Inflammatory macrophage treated with lipopolysaccharide for 1 hour (primary cell): Measurements from ENCODE around the gene ADRA2A.

Experiments used
- DNase-seq, 2 donors: peaks; one replicate each; pipeline ENCODE4 v3.0.0-alpha.2; 2020 to 2022

Gene ADRA2A

DNA sequence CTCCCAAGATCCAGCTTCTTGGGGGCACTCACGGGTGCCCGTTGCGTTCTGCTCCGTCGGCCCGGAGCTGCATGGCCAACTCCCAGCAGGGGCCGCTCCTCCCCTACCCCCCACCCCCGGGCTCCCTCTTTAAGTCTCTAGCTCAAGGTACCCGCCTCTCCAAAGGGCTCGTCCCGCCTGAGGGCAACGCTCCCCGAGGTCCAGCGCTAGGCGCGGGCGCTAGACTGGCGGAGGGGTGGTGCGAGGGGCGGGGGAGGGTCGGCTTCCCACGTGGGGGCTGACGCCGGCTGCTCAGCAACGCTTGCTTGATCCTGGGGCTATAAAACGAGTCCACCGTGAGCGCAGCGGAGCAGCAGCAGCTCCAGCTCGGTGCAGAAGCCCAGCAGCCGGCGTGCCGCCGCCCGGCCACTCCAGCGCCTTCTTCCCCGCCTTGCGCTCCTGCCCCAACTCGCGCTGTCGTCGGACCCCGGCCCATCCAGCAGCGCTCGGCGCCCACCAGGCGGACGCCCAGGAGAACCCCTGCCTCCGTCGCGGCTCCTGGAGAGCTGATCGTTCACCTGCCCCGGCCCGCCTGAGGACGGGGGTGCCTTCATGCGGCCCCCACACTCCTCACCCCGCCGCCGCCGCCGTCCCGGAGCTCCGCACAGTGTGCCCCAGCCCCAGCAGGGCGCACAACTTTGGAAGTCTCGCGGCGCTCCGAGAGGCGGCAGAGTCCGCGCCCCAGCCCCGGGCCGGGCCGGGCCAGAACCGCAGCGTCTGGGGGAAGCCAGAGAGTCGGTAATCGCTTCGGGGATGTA lies at the start of gene ADRA2A:
TSS of gene ADRA2A (plus strand) at position 348 of the 797 bp plus-strand sequence. CDS start 968 bp downstream, outside the sequence.
- DNase-seq, result peak in 1 of 2 donors; percentile 6

DNA sequence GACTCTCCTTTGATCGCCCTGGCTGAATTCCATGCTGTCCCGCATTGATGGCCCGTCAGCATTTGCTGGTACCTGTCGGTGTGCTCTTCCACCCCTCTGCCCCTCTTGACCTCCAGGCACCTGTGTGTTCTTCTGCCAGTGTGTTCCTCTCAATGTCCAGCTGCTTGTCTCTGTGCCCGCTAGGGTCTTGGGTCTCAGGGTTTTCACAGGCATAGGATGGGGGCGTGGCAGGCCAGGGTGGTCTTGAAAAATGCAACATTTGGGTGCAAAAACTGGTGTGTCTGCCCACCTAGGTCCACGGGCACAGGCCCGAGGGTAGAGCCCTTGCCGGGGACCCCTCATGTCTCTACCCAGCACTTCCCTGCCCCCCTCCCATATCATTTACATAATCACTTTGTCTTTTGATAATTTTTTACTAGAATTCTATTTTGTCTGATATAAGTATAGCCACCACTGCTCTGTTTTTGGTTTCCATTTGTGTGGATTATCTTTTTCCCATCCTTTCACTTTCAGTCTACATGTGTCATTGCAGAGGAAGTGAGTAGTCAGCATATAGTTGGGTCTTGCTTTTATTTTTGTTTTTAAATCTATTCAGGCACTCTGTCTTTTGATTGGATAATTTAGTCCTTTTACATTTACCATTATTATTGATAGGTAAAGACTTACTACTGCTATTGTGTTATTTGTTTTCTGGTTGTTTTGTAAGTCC lies 46.6 kb upstream of the ADRA2A start:
- peak; percentile 16 to 21 for DNase-seq

DNA sequence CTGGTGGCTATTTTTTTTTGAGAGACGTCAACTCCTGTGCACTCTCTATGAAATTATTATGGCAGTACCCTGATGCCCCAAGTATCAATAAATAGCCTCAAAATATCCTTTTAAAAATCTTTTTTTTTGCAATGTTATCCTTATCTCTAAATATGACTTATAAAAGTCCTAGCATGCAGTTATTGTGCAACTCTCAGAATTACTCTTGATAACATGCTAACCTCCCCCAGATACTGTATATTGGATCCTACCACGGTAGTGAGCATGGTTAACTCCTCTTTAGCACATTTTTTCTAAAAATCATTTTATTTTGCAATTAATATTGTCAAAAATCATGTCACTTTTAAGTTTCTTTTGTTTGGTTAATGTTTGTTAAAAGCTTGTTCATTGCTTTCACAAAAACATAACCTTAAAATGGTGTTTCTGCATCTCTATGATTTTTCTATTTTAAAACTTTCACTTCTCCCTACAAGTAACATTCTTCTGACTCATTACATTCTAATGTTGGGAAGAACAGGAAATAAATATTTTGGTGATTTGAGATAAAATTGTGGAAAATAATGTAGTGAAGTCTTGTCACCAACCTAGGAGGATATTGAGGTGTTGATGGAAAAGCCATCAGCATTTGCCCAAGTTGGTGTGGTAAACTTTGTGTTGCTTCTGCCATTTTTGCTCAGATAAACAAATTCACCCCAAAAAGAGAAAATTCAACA lies 42.1 kb upstream of the ADRA2A start:
- DNase-seq, result no peak

DNA sequence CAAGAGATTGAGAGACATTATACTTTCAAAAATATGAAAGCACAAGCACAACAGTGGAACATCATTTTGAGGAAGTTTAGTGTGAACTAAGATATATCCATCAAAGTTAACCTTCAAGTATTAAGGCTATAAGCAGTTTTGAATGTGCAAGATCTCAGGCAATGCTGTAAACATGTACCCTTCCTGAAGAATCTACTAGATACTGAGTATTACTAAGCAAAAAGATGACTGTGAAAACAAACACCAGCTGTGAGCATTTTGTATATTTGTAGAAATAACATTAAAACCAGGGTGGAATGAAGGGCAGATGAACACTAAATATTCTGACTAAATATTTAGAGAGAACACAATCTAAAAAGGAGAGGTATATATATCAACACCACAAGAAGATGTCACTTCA lies 41.3 kb upstream of the ADRA2A start:
- DNase-seq, result no peak

DNA sequence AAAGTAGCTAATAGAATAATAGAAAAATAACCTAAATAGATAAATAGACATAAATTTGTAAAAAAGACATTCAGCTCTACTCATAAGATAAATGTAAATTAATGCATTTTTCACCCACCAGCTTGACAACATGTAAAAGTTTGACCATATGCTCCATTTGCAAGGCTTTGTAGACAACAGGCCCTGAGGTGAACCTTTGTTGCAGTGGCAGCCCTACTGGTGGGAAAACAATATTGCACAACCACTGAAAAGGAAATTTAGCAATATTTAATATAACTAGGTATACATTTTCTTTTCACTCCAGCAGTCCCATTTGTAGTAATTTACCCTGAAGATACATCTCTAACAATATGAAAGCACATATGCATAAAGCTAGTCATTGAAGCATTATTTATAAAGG lies 39.0 kb upstream of the ADRA2A start:
- no peak for DNase-seq

DNA sequence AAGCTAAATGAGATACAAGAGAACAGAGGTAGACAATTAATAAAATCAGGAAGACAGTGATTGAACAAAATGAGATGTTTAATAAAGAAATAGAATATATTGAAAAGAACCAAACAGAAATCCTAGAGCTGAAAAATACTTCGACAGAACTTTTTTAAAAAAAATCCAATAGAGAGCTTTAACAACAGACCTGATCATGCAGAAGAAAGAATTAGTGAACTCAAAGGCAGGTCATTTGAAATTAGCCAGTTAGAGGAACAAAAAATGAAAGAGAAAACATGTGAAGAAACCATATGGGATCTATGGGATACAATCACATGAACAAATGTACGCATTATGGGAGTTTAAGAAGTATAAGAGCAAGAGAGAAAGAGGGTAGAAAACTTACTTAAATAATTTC lies 37.3 kb upstream of the ADRA2A start:
- DNase-seq, result no peak

DNA sequence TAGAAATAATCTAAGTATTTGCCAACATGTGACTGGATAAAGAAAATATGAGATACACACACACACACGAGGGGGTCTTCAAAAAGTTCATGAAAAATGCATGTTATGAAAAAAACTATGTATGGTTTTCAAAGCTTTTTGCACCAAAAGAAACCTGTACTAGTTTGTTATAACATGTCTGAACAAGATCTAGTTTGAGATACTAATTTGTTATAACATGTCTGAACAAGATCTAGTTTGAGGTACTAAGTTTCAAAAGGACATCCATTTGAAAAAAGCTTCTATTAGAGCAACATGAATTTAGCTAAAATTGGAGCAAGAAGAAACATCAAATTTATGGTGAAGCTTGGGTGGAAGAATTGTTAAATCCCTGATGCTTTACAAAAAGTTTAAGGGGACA lies 19.8 kb upstream of the ADRA2A start:
- no peak for DNase-seq

DNA sequence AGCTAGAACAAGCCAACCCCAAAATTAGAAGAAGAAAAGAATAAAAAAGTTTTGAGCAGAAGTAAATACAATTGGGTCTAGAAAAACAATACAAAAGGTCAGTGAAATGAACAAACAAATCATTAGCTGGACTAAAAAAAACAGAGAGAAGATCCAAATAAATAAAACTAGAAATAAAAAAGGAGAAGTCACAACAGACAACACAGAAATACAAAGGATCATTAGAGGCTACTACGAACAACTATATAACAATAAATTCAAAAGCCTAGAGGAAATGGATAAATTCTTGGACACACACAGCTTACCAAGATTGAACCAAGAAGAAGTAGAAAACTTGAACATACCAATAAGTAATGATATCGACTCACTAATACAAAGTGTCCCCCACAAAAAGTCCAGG lies 13.4 kb upstream of the ADRA2A start:
- DNase-seq, result no peak

DNA sequence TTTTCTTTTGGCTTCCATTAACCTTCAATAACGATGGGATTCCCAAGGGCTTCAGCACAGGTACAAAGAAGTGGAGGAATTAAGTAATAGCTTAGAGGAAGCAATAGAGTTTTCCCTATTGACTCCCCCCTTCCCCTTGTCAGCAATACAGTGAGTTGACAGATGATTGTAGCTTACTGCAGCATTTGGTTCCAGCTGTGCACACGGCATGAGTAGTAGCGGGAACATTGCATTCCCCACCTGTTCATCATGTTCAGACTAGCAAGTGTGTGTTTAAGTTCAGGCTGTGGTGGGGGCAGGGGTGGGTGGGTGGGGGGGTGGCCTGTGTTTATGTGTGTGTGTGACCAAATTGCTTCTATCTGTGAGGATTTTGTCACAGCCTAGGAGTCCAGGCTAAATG lies 4.6 kb upstream of the ADRA2A start:
- DNase-seq, result no peak

DNA sequence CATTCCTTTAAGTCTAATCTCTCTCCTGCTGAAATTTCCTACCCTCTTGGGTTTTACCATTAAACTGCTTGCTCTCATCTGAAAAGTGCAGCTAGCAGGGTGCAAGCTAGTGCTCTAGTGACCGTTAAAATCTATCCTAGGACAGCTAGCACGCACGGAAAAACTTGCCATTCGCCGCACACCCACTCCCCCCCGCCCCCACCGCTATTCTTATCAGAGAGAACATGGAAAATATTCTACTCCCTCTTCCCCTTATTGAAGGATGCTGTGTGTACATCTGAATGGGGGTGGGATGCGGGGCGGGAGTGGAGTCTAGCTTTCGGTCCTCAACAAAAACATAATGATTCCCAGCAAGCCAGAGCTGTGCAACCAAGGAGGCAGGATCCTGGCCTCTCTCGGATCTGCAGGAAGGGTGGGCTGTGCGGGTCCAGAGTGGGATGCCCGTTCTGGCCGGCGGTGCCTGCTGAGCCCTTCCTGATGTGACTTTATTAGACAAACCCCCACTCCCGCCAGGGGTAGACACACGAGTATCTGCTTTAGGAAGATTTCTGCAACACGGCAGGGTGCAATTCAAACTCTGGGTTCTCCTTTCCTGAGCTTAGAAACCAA lies 1.1 kb upstream of the ADRA2A start:
- DNase-seq, result no peak

DNA sequence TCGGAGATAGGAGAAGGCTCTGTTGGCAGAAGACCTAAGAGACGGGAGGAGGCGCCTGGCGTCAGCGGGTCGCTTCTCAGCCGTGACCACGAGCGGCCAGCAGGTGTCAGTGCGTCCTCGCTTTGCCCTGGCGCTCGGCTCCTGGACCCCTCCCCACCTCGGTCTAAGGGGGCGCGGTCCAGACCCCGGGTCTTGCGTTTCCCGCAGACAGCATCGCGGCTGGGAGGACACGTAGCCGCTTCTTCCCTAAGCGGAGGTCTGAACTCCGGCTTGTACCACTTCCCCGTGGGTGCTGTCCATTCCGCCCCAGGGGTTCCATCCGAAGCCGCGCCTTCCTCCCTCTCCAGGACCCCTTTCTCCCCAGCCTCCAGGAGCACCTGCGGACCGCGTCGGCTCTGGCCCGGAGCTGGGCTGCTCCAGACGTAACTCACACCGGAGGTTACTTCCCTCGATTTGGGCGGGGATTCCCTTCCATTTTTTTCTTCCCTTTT lies 593 bp upstream of the ADRA2A start:
- peak; percentile 31 to 33 for DNase-seq

DNA sequence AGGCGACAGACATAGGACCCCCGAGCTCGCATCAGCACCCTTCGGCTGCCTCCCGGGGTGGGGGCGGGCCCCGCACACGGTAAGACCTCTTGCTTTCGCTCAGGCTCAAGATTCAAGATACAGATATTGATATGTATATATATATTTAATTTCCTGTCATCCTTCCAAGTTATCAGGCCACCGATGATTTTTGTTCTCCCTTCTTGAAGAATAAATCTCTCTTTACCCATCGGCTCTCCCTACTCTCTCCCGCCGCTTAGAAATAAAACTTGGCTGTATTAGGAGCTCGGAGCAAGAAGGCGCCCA lies 603 bp downstream of the ADRA2A start:
- DNase-seq, result no peak

DNA sequence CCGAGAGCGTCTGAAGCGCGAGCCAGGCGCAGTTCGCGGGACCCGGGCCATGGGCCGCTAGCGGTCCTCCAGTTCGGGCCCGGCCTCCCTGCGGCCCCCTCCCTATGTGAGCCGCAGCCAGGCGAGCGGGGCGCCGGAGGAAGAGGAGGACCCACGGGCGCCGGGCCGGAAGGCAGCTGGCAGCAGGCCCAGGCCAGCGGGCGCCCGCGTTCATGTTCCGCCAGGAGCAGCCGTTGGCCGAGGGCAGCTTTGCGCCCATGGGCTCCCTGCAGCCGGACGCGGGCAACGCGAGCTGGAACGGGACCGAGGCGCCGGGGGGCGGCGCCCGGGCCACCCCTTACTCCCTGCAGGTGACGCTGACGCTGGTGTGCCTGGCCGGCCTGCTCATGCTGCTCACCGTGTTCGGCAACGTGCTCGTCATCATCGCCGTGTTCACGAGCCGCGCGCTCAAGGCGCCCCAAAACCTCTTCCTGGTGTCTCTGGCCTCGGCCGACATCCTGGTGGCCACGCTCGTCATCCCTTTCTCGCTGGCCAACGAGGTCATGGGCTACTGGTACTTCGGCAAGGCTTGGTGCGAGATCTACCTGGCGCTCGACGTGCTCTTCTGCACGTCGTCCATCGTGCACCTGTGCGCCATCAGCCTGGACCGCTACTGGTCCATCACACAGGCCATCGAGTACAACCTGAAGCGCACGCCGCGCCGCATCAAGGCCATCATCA lies 1.1 kb downstream of the ADRA2A start:
- no peak for DNase-seq

DNA sequence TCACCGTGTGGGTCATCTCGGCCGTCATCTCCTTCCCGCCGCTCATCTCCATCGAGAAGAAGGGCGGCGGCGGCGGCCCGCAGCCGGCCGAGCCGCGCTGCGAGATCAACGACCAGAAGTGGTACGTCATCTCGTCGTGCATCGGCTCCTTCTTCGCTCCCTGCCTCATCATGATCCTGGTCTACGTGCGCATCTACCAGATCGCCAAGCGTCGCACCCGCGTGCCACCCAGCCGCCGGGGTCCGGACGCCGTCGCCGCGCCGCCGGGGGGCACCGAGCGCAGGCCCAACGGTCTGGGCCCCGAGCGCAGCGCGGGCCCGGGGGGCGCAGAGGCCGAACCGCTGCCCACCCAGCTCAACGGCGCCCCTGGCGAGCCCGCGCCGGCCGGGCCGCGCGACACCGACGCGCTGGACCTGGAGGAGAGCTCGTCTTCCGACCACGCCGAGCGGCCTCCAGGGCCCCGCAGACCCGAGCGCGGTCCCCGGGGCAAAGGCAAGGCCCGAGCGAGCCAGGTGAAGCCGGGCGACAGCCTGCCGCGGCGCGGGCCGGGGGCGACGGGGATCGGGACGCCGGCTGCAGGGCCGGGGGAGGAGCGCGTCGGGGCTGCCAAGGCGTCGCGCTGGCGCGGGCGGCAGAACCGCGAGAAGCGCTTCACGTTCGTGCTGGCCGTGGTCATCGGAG lies 1.8 kb downstream of the ADRA2A start:
- no peak for DNase-seq

DNA sequence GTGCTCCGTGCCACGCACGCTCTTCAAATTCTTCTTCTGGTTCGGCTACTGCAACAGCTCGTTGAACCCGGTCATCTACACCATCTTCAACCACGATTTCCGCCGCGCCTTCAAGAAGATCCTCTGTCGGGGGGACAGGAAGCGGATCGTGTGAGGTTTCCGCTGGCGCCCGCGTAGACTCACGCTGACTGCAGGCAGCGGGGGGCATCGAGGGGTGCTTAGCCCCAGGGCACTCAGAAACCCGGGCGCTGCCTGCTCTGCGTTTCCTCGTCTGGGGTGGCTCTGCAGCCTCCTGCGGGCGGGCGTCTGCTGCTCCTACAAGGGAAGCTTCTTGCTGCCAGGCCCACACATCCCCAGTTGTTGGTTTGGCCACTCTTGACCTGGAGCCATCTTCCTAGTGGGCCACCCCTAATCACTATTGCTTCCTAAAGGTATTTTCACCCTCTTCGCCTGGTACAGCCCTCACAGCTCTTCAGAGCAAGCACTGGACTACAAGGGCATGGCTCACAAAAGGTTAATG lies 2.5 kb downstream of the ADRA2A start:
- no peak for DNase-seq

DNA sequence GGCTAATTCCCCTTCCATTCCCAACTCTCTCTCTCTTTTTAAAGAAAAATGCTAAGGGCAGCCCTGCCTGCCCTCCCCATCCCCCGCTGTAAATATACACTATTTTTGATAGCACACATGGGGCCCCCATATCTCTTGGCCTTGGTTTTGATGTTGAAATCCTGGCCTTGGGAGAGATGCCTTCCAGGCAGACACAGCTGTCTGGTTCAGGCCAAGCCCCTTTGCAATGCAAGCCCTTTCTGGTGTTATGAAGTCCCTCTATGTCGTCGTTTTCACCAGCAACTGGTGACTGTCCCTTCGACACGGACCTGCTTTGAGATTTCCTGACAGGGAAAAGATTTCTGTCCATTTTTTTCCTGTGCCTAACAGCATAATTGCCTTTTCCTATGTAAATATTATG lies 3.0 kb downstream of the ADRA2A start:
- DNase-seq, result no peak

DNA sequence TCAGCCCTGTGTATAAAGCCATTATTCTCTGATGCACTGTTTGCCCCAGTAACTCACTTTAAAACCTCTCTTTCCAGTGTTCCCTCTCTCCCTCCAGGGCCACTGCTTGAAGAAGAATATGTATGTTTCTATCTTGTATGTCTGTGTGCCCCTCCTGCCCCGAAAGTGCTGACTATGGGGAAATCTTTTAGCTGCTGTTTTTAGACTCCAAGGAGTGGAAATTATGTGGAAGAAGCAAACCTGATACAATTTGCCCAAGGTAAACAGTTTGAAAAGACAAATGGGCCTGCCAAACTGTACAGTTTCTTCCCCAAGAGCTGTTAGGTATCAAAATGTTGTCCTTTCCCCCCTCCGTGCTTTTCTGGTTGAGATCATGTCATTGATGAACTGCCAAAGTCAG lies 3.4 kb downstream of the ADRA2A start:
- DNase-seq, result no peak

DNA sequence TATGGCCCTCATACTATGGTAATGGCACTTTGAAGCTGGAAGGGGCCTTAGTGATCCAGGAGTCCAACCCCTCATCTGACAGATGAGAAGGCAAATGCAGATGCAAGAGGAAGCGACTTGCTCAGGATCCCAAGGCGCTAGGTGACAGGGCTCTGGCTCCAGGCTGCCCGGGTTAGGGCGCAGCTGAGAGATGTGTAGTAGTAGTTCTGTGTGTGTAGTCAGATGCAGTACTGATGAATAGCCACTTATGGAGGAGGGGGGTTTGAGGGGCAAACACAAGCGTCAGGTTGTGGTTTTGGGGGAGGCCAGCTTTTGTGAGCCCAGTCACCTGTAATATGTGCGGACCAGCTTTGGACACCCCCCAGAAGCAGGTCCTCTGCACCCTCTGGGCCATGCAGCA lies 4.8 kb downstream of the ADRA2A start:
- no peak for DNase-seq

DNA sequence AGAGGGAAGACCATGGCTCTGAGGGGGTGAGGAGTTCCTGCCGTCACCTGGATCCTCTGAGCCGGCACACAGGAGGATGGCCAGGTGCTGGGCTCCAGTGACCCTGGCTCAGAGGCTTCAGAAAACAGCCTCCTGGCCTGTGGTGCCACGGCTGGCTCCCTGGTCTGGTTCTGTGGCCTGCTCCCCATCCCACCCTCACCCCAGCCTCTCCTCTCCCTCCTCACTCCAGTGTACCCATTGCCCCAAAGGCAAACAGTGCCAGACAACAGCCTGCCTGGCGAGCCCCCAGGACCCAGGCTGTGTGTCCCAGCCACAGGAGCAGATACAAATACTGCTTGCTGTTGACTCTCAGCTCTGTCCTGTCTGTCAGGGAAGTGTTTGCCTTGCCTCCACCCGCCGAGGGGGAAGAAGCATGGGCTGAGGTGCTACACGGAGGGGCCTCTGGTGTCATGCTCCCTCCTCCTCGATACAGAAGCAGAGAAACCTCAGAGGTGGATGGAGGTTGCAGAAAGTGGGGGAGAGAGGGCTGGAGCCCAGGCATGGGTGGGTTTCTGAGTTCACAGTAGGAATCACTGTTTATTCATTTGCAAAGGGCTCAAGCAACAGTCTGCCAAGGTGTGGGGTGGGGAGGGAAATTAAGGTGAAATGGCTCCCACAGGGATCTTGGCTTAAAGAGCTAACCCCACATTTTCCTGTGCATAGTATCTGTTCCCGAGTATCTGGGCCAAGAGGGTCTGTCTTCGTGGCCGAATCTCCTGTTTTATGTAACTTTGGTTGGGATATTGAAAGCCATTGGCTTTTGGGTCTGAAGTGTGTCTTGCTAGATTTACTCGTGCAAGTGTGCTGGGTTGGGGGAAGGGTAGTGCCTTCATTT lies 5.5 kb downstream of the ADRA2A start:
- DNase-seq, result no peak

DNA sequence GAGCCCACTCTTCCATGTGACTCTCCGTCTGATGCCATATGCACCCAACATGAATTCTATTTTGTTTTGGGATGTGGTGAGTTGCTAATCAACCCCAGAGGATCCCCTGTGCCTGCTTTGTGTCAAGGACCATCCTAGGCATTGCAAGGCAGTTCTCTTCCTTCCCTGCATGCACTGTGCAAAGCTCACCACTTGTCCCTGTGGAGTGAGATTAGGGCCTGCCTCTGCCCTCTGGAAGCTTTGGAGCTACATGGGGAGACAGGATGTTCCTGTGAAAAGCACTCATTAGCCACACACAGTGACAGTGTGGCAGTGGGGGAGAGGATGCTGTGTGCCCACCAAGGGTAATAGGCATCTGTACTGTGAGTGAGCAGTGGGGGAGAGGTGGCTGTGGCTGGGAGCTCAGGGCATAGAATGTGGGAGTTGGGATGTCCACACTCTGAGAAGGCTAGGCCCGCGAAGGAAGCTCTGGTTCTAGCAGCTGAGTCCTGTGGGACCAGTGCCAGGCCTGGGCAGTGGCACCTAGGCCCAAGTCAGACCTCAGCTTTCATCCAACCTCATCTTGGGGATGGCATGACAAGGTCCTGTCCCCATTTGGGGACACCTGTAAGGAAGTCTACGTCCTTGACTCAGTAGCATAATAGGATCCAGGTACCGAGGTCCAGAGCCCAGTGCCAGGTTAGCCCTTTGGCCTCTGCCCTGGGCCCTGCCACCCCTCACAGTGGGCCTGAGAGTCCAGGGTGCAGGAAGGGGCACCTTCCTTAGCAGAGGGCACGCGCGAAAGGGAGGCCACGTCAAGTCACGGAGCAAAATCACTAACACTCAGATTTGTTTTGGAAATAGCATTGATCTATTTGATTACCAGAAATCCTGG lies 6.6 kb downstream of the ADRA2A start:
- no peak for DNase-seq
